GM12864 (cell line): Measurements from ENCODE around the gene PRR13.

Experiments used
- DNase-seq: peaks from one replicate; pipeline ENCODE4 v3.0.0-alpha.2; 2011; ENCODE audit warnings: low read depth
- H3K4me3 ChIP-seq: 2 replicates; pipeline ENCODE4 v1.5.1; 2011; ENCODE audit warnings: mild to moderate bottlenecking, low read depth, low read length, control low read depth
- CTCF ChIP-seq: IDR thresholded peaks from 2 replicates; pipeline ENCODE4 v1.5.1; 2011; ENCODE audit warnings: low read depth, mild to moderate bottlenecking, moderate library complexity, low read length, control low read depth, inconsistent platforms; ENCODE audit errors: missing control alignments

The PRR13 gene

GRCh38 chr12:53451661-53452158, 10.2 kb downstream of the PRR13 start, which contains the start of gene PCBP2:
Gene PCBP2, plus strand, starts transcription at chr12:53452102. Its CDS starts 2,699 bp downstream, at chr12:53454801.
- peak; percentile 98 for DNase-seq
- peak within 1 kb of the TSS; percentile 94 for H3K4me3 ChIP-seq
- TF ChIP-seq CTCF = peak; percentile 84

GRCh38 chr12:53452159-53453077, 10.9 kb downstream of the PRR13 start:
- TF ChIP-seq CTCF = peak; percentile 35
- H3K4me3 ChIP-seq = peak overlapping the region; percentile 94
- DNase-seq = no peak

- peak overlapping the region; percentile 94; the same call in 1 of the 2 replicates for H3K4me3 ChIP-seq
Measured at GRCh38 chr12:53453953-53454640, 12.6 kb downstream of the PRR13 start.

GRCh38 chr12:53454707-53455106, 13.2 kb downstream of the PRR13 start:
- TF ChIP-seq CTCF = no peak
- no peak for DNase-seq
- no peak overlapping the region for H3K4me3 ChIP-seq

More at GRCh38 chr12:53453953-53454640, 12.6 kb downstream of the PRR13 start:
- no peak for TF ChIP-seq CTCF
- no peak for DNase-seq

GRCh38 chr12:53456654-53457366, 15.3 kb downstream of the PRR13 start:
- H3K4me3 ChIP-seq = no peak overlapping the region
- DNase-seq = no peak
- no peak for TF ChIP-seq CTCF

GRCh38 chr12:53459097-53459496, 17.6 kb downstream of the PRR13 start:
- no peak for TF ChIP-seq CTCF
- no peak overlapping the region for H3K4me3 ChIP-seq
- no peak for DNase-seq
